Mucosa of stomach (tissue), 1 donor: ENCODE measurements around the gene LIMK1.
"Not testable (repeated sequence)": the region's sequence is repeated elsewhere in the genome, so short reads cannot be mapped to it uniquely, and the experiment has no call there.

ENCODE experiments used
- H3K27me3 ChIP-seq: one replicate; pipeline ENCODE4 v1.7.0; 2013; ENCODE audit warnings: mild to moderate bottlenecking, low read length; ENCODE audit not compliant: control insufficient read depth, insufficient read depth
- H3K36me3 ChIP-seq: one replicate; pipeline ENCODE4 v1.7.0; 2013; ENCODE audit warnings: low read length; ENCODE audit not compliant: control insufficient read depth, insufficient read depth
- H3K4me1 ChIP-seq: one replicate; pipeline ENCODE4 v1.7.0; 2013; ENCODE audit warnings: mild to moderate bottlenecking, low read length; ENCODE audit not compliant: control insufficient read depth, insufficient read depth
- H3K4me3 ChIP-seq: one replicate; pipeline ENCODE4 v1.7.0; 2013; ENCODE audit warnings: low read length
- H3K9ac ChIP-seq: one replicate; pipeline ENCODE4 v1.7.0; 2013; ENCODE audit warnings: mild to moderate bottlenecking, low read length, moderate library complexity
- H3K9me3 ChIP-seq: one replicate; pipeline ENCODE4 v1.7.0; 2013; ENCODE audit warnings: mild to moderate bottlenecking, low read length, moderate library complexity; ENCODE audit not compliant: control insufficient read depth
- donor health status: Pancreatic carcinoma.

Gene LIMK1

DNA sequence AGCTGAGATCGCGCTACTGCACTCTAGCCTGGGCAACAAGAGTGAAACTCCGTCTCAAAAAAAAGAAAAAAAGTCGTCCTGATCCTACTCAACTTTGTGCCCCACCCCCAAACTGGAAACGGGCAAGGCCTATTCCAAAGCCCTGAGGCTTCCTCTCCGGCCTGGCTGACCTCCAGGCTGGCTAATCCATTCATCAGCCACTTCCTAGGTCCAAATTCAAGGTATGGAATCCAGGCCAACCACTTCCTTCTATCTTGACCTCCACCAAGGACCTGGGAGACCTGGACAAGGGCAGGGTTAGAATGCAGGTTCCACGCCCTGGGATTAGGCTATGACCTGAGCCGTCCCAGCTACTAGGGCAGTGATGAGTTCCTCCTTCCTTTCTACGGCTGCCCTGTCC is 70.1 kb downstream of the LIMK1 start:
- Histone ChIP-seq H3K9ac (no peak overlapping the region), H3K36me3 (no peaks in the 10 kb centered on the region), H3K27me3 (no peaks in the 10 kb centered on the region), H3K4me3 (no peak overlapping the region), H3K9me3 (no peaks in the 10 kb centered on the region), H3K4me1 (no peaks in the 10 kb centered on the region)

DNA sequence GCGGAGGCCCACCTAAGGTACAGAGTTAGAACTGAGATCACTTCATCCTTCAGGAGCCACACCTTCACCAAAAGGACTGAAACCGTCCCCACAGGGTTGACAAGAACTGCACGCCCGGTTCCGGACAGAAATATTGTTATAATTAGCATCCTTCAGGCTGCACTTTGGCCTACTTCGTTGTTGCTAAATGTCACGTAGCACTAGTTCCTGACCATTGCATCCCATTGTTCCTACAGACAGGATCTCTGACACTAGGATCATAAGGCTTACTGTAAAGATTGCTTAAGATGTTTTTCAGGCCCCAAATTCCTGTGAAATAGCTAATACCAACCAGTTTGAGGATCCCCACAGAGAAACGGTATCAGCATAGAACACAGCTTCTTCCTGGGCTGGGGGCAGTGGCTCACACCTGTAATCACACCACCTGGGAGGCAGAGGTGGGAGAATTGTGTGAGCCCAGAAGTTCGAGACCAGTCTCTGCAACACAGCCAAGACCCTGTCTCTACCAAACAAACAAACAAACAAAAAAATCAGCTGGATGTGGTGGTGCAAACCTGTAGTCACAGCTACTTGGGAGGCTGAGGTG is 72.3 kb downstream of the LIMK1 start:
- H3K27me3 ChIP-seq, result no peaks in the 10 kb centered on the region

DNA sequence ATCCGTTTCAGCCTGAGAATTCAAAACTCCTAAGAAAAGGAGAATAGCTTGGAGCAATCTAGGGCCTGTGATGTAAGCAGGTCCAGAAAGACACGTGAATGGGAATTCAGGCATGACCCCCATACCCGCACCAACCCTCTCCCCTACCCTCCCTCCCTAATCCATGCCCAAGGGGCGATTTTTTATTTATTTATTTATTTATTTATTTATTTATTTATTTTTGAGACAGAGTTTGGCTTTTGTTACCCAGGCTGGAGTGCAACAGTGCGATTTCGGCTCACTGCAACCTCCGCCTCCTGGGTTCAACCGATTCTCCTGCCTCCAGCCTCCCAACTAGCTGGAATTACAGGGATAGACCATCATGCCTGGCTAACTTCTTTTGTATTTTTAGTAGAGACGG is 74.0 kb downstream of the LIMK1 start:
- H3K9me3 ChIP-seq, result no peaks in the 10 kb centered on the region
- no peaks in the 10 kb centered on the region for H3K4me1 ChIP-seq
- no peaks in the 10 kb centered on the region for H3K36me3 ChIP-seq
- H3K27me3 ChIP-seq, result no peaks in the 10 kb centered on the region
- no peak overlapping the region for H3K4me3 ChIP-seq
- H3K9ac ChIP-seq, result no peak overlapping the region

More for the DNA sequence above, 72.3 kb downstream of the LIMK1 start:
- Histone ChIP-seq H3K9me3 (no peaks in the 10 kb centered on the region), H3K4me3 (no peak overlapping the region), H3K9ac (no peak overlapping the region), H3K4me1 (no peaks in the 10 kb centered on the region), H3K36me3 (no peaks in the 10 kb centered on the region)

DNA sequence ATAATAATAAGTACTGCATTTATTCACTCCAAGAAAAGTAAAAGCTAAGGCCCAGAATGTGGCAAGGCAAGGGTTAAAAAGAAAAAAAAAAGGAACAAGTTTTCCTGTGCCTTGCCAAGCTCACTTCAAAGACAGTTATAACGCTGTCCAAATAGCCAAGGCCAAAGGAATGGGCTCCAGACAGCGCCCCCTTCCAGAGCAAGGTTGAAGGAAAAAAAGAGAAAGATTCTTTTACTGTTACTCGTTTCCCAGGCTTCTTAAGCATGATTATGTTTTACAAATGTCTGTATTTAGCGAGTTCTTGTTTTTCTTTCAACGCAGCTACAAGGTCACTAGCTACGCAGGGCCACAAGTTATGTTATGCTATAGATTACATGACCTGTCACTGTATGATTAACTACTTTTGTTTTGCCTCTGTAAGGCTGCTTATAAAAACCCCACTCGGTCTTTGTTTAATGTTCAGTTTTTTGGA is 81.4 kb downstream of the LIMK1 start:
- Histone ChIP-seq H3K27me3 (no peaks in the 10 kb centered on the region), H3K36me3 (no peaks in the 10 kb centered on the region), H3K4me1 (peaks cover 18% of the 10 kb centered on the region), H3K4me3 (no peak overlapping the region), H3K9ac (no peak overlapping the region), H3K9me3 (no peaks in the 10 kb centered on the region)

DNA sequence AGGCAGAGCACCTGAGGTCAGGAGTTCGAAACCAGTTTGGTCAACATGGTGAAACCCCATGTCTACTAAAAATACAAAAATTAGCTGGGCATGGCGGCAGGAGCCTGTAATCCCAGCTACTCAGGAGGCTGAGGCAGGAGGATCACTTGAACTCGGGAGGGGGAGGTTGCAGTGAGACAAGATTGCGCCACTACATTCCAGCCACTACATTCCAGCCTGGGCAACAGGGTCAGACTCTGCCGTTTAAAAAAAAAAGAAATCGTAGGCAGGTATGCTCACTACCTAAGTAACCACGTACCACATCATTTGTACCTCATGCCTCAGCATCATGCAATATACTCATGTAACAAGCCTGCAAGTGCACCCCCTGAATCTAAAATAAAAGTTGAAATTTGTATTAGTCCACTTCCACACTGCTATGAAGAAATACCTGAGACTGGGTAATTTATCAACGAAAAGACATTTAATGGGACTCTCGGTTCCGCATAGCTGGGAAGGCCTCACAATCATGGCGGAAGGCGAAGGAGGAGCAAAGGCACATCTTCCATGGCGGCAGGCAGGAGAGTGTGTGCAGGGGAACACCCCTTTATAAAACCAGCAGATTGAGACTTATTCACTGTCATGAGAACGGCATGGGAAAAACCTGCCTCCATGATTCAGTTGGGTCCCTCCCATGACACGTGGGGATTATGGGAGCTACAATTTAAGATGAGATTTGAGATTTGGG is 82.4 kb downstream of the LIMK1 start:
- no peaks in the 10 kb centered on the region for H3K36me3 ChIP-seq
- H3K9ac ChIP-seq, result no peak overlapping the region
- no peaks in the 10 kb centered on the region for H3K27me3 ChIP-seq
- H3K4me3 ChIP-seq, result no peak overlapping the region
- peaks cover 18% of the 10 kb centered on the region for H3K4me1 ChIP-seq
- H3K9me3 ChIP-seq, result no peaks in the 10 kb centered on the region

DNA sequence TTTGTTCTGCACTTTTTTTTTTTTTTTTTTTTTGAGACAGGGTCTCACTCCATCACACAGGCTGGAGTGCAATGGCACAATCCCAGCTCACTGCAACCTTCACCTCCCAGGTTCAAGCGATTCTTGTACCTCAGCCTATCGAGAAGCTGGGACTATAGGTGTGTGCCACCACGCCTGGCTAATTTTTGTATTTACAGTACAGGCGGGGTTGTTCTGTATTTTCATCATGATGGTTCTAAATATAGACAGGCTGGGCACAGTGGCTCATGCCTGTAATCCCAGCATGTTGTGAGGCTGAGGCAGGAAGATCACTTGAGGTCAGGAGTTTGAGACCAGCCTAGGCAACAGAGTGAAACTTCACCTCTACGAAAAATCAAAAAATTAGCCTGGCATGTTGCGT is 83.7 kb downstream of the LIMK1 start:
- not testable (repeated sequence) for H3K4me3 ChIP-seq, H3K9ac ChIP-seq, H3K9me3 ChIP-seq, H3K27me3 ChIP-seq, H3K36me3 ChIP-seq
- peaks cover 22% of the 10 kb centered on the region for H3K4me1 ChIP-seq
